Skeletal muscle satellite cell (primary cell): Measurements from ENCODE around the gene PRR35.

ENCODE experiments used
- H3K27me3 ChIP-seq: 2 replicates; pipeline ENCODE4 v1.7.0; 2013; ENCODE audit warnings: low read length; ENCODE audit not compliant: control insufficient read depth, insufficient read depth
- H3K36me3 ChIP-seq: 2 replicates; pipeline ENCODE4 v1.7.0; 2013; ENCODE audit warnings: mild to moderate bottlenecking, control low read depth, low read length; ENCODE audit not compliant: insufficient read depth
- H3K4me1 ChIP-seq: 2 replicates; pipeline ENCODE4 v1.7.0; 2013; ENCODE audit warnings: low read length; ENCODE audit not compliant: control insufficient read depth, insufficient read depth
- H3K4me2 ChIP-seq: 2 replicates; pipeline ENCODE4 v1.7.0; 2013; ENCODE audit warnings: mild to moderate bottlenecking, low read length
- H3K4me3 ChIP-seq: 2 replicates; pipeline ENCODE4 v1.7.0; 2013; ENCODE audit warnings: low read length
- H3K9ac ChIP-seq: 2 replicates; pipeline ENCODE4 v1.7.0; 2013; ENCODE audit warnings: mild to moderate bottlenecking, low read depth, low read length, moderate library complexity
- H3K9me3 ChIP-seq: replicated peaks from 2 replicates; pipeline ENCODE4 v1.7.0; 2013; ENCODE audit warnings: mild to moderate bottlenecking, control low read depth, low read length

The PRR35 gene

DNA sequence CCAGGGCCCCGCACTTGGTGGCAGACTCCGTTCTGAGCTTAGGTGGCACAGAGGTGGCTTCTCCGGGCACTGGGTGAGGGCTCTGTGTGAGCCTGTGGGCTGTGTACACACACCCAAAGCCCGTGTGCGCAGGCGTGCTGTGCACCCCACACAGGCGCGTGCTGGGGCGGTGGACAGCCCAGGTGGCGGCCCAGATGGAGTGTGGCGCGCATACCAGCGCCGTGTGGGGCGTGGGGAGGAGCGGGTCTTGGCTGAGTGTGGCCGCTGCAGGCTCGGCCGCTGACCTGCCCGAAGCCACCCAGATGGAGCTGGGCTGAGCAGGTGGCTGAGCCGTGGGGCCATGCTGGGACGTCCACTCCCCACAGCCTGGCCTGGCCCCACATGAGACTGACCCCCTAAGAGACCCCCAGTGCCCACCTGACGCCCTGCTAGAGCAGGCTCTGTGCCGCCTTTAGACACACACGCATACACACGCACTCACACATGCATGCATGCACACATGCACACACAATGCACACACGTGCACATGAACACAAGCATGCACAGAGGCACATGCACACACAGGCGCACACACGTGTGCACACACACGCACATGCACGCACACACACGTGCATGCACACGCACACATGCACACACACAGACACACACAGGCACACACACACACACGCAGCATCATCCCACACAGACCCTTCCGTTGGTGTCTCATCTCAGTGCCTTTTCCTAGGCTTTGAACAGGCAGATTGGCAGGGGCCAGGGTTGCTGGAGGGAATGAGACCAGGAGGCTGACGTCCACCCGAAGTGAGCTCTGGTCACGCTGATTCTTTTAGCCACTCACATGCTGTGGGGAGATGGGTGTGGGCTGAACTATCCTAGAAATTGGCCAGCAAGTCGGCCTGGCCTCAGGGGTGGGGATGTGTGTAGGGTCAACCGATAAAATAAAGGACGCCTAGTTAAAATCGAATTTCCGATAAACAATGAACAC is 2.1 kb downstream of the PRR35 start:
- H3K4me1 ChIP-seq = no peaks in the 10 kb centered on the region
- H3K9me3 ChIP-seq = no peaks in the 10 kb centered on the region
- H3K4me3 ChIP-seq = no peak overlapping the region
- no peak overlapping the region for H3K4me2 ChIP-seq
- no peaks in the 10 kb centered on the region for H3K36me3 ChIP-seq
- no peak overlapping the region for H3K9ac ChIP-seq
- peaks cover 41% of the 10 kb centered on the region for H3K27me3 ChIP-seq

- Histone ChIP-seq H3K9ac (no peak overlapping the region), H3K27me3 (peaks cover 37% of the 10 kb centered on the region), H3K4me1 (no peaks in the 10 kb centered on the region), H3K36me3 (no peaks in the 10 kb centered on the region), H3K4me3 (no peak overlapping the region), H3K9me3 (no peaks in the 10 kb centered on the region), H3K4me2 (no peak overlapping the region)
These were observed 3.0 kb downstream of the PRR35 start for GRCh38 chr16:563072-563644.

- H3K9me3 ChIP-seq = no peaks in the 10 kb centered on the region
- H3K4me1 ChIP-seq = peaks cover 8% of the 10 kb centered on the region
- peaks cover 21% of the 10 kb centered on the region for H3K27me3 ChIP-seq
- no peak overlapping the region for H3K4me2 ChIP-seq
- no peaks in the 10 kb centered on the region for H3K36me3 ChIP-seq
- H3K4me3 ChIP-seq = no peak overlapping the region
- no peak overlapping the region for H3K9ac ChIP-seq
These were observed 4.7 kb downstream of the PRR35 start for GRCh38 chr16:564690-565418.

DNA sequence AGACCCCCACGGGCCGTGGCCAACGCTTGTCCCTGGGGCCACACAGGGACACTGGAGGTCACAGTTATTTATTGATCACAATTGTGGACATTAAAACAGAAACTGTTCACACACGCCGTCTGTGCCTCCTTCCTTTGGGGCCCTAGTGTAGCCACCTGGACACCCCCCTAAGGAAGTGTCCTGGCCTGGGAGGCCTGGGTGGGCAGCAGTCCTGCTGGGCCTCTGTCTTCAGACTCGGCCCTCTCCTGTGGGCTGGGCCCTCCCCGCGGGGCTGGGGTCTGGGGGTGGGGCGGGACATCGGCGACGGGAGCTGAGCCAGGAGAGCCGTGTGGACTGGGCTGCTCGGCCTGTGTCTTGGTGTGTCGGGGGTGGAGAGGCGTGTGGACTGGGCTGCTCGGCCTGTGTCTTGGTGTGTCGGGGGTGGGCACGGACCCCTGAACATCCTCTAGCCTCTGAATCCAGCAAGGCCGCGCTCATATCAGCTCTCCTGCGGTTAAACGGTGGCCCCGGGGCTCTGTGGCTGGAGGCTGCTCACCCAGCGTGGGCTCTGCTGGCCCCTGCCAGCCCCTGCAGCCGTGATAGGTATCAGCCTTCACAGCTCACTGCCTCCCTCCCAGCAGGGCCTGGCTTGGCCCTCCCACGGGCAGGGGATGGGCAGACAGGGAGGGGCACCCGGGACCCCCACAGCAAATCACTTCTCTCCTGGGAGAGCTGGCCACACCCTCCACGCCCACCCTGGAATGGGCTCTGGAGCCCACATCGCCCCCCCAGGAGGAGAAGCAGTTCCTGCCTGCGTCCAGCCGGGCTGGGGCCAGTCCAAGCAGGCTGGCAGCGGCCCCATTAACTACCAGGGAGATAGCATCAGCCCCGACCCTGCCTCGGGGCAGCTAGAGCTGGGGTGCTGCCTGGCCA is 5.5 kb downstream of the PRR35 start:
- Histone ChIP-seq H3K9me3 (no peaks in the 10 kb centered on the region), H3K4me1 (peaks cover 10% of the 10 kb centered on the region), H3K36me3 (no peaks in the 10 kb centered on the region), H3K4me2 (no peak overlapping the region), H3K4me3 (no peak overlapping the region), H3K27me3 (peaks cover 21% of the 10 kb centered on the region), H3K9ac (no peak overlapping the region)

DNA sequence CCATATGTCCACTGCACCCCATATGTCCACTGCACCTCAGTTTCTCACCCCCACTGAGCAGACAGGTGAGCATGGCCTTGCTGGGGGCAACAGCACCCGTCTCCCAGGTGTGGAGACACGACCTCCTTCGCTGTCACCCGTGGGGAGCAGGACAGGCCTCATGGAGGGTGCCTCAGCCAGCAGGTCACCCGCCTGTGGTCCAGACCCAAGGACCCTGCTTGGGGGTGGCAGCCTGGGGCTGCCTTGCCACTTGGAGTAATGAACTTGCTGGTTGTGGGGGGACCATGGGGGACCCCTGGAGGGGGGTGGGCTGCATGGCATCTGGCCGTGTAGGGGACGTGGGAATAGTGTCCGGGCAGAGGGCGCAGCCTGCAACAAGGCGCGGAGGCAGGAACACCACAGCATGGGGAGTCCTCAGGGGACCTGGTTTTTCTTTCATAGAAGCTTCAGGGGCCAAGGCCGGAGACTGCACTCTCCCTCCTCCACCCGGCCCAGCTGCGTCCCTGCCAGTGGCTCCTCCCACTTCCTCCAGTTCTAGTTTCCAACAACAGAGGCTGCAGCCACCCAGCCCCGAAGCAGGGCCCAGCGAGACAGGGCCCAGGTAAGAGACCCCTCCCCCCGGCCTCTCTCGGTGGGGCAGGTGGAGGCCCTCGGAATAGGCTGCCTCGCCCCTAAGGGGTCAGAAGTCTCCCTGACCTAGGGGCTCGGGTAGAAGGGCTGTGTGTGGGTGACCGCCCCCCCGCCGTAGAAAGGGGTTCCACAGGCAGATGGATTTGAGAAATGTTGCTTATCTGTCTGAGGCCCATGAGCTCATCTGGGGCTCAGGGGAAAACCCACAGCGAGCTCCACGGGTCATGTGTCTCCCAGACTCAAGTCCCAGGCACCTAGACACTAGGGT is 6.5 kb downstream of the PRR35 start, which contains the start of gene NHLRC4:
TSS of gene NHLRC4 (plus strand) at position 531 of the 898 bp plus-strand sequence. CDS start 1,043 bp downstream, outside the sequence.
- Histone ChIP-seq H3K9ac (no peak within 1 kb of the TSS), H3K4me1 (peaks cover 20% of the 10 kb centered on the region)

GRCh38 chr16:567373-568256 is 7.4 kb downstream of the PRR35 start:
- Histone ChIP-seq H3K36me3 (peaks cover 4% of the 10 kb centered on the region), H3K4me2 (no peak overlapping the region), H3K4me1 (peaks cover 20% of the 10 kb centered on the region), H3K4me3 (no peak overlapping the region), H3K9me3 (no peaks in the 10 kb centered on the region), H3K27me3 (peaks cover 2% of the 10 kb centered on the region), H3K9ac (no peak overlapping the region)

More for the DNA sequence above, 6.5 kb downstream of the PRR35 start, which contains the start of gene NHLRC4:
- Histone ChIP-seq H3K27me3 (peaks cover 10% of the 10 kb centered on the region), H3K4me3 (no peak within 1 kb of the TSS), H3K9me3 (no peaks in the 10 kb centered on the region), H3K4me2 (no peak within 1 kb of the TSS), H3K36me3 (no peaks in the 10 kb centered on the region)

DNA sequence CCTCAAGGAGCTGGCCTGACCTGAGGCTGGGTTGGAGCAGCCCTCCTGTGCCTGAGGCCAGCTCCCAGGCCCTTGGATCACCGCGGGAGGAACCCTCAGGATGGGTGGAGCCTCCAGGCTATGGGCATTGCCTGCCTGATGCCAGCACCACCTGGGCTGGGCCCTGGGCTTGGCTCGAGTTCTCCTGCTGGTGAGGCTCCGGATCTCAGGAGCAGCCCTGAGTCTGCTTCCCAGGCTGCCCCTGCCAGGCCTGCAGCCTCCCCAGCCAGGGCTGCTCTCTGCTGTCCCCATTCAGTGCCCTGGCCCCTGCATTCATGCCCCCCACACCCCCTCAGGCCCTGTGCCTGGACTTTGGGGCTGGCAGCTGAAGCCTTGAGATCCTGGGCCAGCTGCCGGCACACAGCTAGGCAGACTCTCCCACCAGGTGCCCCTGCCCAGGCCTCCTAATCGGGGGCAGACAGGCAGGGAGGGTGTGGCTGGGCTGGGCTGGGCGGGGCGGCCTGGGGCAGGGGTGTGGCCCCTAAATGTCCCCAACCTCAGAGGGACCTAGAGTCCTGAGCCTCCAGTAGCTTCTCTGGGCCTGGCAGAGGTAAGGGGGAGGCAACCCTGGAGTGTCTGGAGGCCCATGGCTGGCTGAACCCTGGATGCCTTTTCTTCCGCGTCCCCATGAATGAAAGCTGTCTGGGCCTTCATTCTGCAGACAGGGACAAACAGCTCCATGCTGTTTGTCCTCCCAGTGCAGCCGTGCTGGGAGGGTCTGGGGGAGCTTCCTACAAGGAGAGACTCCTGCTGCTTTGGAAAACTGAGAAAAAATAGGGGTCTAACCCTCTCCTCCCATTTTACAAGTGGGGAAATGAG is 8.4 kb downstream of the PRR35 start:
- H3K9me3 ChIP-seq = no peaks in the 10 kb centered on the region
- peak overlapping the region; percentile 92 for H3K9ac ChIP-seq
- peaks cover 4% of the 10 kb centered on the region for H3K36me3 ChIP-seq
- H3K27me3 ChIP-seq = no peaks in the 10 kb centered on the region
- H3K4me2 ChIP-seq = peak overlapping the region; percentile 99
- peaks cover 20% of the 10 kb centered on the region for H3K4me1 ChIP-seq
- H3K4me3 ChIP-seq = peak overlapping the region; percentile 94

DNA sequence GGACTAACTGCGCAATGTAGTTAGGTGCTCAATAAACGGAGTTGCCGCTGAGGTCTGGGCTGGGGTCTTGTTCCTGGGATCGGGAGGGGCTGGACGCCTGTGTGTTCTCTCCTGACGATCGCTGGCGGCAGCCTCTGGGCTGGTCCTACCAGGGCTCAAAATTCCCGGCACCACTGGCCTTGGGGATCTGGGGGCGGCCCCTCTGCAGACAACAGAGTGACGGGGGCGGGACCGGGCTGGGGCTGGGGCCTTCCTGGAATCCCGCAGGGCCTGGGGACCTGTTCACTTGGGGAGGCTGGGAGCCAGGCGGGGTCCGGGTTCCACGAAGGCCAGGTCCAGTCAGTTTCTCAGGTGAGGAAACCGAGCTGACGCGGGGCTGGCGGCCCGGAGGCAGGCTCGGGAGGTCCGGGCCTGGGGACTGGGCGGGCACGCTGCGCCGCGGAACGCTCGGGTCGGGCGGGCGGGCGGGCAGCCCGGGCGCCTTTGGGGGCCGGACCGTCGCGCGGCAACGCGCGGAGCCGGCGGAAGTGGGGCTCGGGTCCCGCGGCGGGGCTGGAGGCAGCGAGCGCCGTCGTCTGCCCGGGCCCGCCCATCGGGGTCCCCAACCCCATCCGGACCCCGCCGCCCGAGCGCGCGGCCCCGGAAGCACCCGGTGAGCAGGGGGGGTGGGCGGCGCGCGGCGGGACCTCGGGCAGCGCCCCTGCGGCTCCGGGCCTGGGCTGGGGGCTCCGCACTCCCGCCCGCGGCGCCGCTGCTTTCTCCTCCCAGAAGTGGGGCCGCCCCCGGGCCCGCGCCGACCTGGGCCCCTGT is 9.5 kb downstream of the PRR35 start, which contains the start of gene PIGQ:
TSS of gene PIGQ (plus strand) at position 524 of the 810 bp plus-strand sequence. CDS start 4,107 bp downstream, outside the sequence.
- Histone ChIP-seq H3K4me1 (peaks cover 20% of the 10 kb centered on the region), H3K9me3 (no peaks in the 10 kb centered on the region), H3K36me3 (peaks cover 10% of the 10 kb centered on the region), H3K27me3 (no peaks in the 10 kb centered on the region), H3K9ac (peak within 1 kb of the TSS; percentile 92), H3K4me2 (peak within 1 kb of the TSS; percentile 99), H3K4me3 (peak within 1 kb of the TSS; percentile 94)
